ENCODE measurements around the gene VAC14.

GRCh38 chr16:70740914-70741782 is 59.8 kb downstream of the VAC14 start:
- TF ChIP-seq GABPA (IDR thresholded peaks at IDR 0.05; ENCODE audit: low read depth): no peak
- TF ChIP-seq, protein P1, sequence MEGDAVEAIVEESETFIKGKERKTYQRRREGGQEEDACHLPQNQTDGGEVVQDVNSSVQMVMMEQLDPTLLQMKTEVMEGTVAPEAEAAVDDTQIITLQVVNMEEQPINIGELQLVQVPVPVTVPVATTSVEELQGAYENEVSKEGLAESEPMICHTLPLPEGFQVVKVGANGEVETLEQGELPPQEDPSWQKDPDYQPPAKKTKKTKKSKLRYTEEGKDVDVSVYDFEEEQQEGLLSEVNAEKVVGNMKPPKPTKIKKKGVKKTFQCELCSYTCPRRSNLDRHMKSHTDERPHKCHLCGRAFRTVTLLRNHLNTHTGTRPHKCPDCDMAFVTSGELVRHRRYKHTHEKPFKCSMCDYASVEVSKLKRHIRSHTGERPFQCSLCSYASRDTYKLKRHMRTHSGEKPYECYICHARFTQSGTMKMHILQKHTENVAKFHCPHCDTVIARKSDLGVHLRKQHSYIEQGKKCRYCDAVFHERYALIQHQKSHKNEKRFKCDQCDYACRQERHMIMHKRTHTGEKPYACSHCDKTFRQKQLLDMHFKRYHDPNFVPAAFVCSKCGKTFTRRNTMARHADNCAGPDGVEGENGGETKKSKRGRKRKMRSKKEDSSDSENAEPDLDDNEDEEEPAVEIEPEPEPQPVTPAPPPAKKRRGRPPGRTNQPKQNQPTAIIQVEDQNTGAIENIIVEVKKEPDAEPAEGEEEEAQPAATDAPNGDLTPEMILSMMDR (IDR thresholded peaks at IDR 0.05; ENCODE audit: insufficient read depth, low read length): no peak
